Inflammatory macrophage treated with lipopolysaccharide for 1 hour (primary cell): ENCODE results near the gene ANO7.

Source experiments
- DNase-seq, 2 donors: peaks; one replicate each; pipeline ENCODE4 v3.0.0-alpha.2; 2020 to 2022

The ANO7 gene

GRCh38 chr2:241159116-241159515 lies 29.4 kb upstream of the ANO7 start:
- no peak for DNase-seq

GRCh38 chr2:241160318-241160717 lies 28.2 kb upstream of the ANO7 start:
- DNase-seq: no peak

GRCh38 chr2:241161646-241162281 lies 26.7 kb upstream of the ANO7 start:
- peak; percentile 33 to 68 for DNase-seq

GRCh38 chr2:241163601-241164118 lies 24.8 kb upstream of the ANO7 start:
- no peak for DNase-seq

- DNase-seq: no peak
These were observed 20.1 kb upstream of the ANO7 start for GRCh38 chr2:241168366-241168765.

GRCh38 chr2:241173557-241173956 lies 14.9 kb upstream of the ANO7 start:
- DNase-seq: no peak

- DNase-seq: no peak
These were observed 10.7 kb upstream of the ANO7 start for GRCh38 chr2:241177526-241178334.

GRCh38 chr2:241178961-241179360 lies 9.5 kb upstream of the ANO7 start:
- DNase-seq: no peak

GRCh38 chr2:241179899-241180298 lies 8.6 kb upstream of the ANO7 start:
- DNase-seq: no peak

- no peak for DNase-seq
These were observed 8.0 kb upstream of the ANO7 start for GRCh38 chr2:241180495-241180894.

- DNase-seq: no peak
These were observed 6.4 kb upstream of the ANO7 start for GRCh38 chr2:241182126-241182525.

- no peak for DNase-seq
These were observed 5.8 kb upstream of the ANO7 start for GRCh38 chr2:241182531-241183133.

GRCh38 chr2:241183221-241183620 lies 5.3 kb upstream of the ANO7 start:
- no peak for DNase-seq

GRCh38 chr2:241184901-241185300 lies 3.6 kb upstream of the ANO7 start:
- no peak for DNase-seq

GRCh38 chr2:241185961-241186360 lies 2.5 kb upstream of the ANO7 start:
- DNase-seq: no peak

GRCh38 chr2:241187101-241187917 lies 1.2 kb upstream of the ANO7 start:
- DNase-seq: no peak

- DNase-seq: no peak
These were observed 601 bp upstream of the ANO7 start for GRCh38 chr2:241187918-241188234.

- no peak for DNase-seq
These were observed 797 bp downstream of the ANO7 start for GRCh38 chr2:241189093-241189855.

GRCh38 chr2:241189856-241190201 lies 1.4 kb downstream of the ANO7 start:
- DNase-seq: no peak

- no peak for DNase-seq
These were observed 2.0 kb downstream of the ANO7 start for GRCh38 chr2:241190291-241190981.

GRCh38 chr2:241191081-241191480 lies 2.6 kb downstream of the ANO7 start:
- DNase-seq: no peak

- DNase-seq: no peak
These were observed 4.8 kb downstream of the ANO7 start for GRCh38 chr2:241193271-241193670.
